Vagina (tissue), 2 donors: Measurements from ENCODE around the gene EPB42.

ENCODE experiments used
- POLR2AphosphoS5 ChIP-seq, 2 donors: sonication (generic); formaldehyde crosslinking; IDR thresholded peaks; one replicate each; pipeline ENCODE4 v1.9.0; 2017; ENCODE audit warnings: antibody characterized with exemption in 2 of 2, mild to moderate bottlenecking in 2 of 2, low read depth in 1 of 2; ENCODE audit not compliant: insufficient read depth in 1 of 2
- TF ChIP-seq, protein P1 (sequence below), 3 experiments: fragments of 450-650 bp in 2 of 3; fragments of 200-600 bp in 1 of 3; sonication (generic) in 1 of 3; IDR thresholded peaks; one replicate each; pipeline ENCODE4 v1.5.1; 2017 to 2019; ENCODE audit warnings: antibody characterized with exemption in 3 of 3, mild to moderate bottlenecking in 2 of 3, moderate library complexity in 2 of 3

DNA sequence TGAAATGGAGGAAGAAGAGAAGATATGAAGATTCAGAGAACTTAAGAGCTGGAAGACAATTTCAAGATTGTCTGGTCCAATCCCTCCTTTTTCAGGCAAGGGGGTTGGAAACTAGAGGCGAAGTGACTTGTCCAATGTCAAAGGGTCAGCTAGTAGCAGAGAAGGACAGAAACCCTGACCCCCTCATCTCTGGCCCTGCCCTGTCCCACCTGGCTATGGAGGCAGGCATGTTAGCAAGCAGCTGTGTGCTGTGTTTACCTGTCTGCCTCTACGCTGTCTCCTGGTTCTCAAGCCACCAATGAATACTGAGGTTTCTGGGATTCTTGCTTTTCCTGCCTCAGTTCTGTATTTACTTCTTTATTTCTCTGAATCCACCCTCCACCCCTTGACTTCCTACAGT, 45.6 kb upstream of the EPB42 start:
- TF ChIP-seq, protein P1, sequence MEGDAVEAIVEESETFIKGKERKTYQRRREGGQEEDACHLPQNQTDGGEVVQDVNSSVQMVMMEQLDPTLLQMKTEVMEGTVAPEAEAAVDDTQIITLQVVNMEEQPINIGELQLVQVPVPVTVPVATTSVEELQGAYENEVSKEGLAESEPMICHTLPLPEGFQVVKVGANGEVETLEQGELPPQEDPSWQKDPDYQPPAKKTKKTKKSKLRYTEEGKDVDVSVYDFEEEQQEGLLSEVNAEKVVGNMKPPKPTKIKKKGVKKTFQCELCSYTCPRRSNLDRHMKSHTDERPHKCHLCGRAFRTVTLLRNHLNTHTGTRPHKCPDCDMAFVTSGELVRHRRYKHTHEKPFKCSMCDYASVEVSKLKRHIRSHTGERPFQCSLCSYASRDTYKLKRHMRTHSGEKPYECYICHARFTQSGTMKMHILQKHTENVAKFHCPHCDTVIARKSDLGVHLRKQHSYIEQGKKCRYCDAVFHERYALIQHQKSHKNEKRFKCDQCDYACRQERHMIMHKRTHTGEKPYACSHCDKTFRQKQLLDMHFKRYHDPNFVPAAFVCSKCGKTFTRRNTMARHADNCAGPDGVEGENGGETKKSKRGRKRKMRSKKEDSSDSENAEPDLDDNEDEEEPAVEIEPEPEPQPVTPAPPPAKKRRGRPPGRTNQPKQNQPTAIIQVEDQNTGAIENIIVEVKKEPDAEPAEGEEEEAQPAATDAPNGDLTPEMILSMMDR (IDR thresholded peaks at IDR 0.05), result no peak
- TF ChIP-seq POLR2AphosphoS5 (IDR thresholded peaks at IDR 0.05; ENCODE audit: insufficient read depth in 1 of 2, low read depth in 1 of 2), result no peak
